ENCODE results near the gene LETM1.

LETM1 gene

DNA sequence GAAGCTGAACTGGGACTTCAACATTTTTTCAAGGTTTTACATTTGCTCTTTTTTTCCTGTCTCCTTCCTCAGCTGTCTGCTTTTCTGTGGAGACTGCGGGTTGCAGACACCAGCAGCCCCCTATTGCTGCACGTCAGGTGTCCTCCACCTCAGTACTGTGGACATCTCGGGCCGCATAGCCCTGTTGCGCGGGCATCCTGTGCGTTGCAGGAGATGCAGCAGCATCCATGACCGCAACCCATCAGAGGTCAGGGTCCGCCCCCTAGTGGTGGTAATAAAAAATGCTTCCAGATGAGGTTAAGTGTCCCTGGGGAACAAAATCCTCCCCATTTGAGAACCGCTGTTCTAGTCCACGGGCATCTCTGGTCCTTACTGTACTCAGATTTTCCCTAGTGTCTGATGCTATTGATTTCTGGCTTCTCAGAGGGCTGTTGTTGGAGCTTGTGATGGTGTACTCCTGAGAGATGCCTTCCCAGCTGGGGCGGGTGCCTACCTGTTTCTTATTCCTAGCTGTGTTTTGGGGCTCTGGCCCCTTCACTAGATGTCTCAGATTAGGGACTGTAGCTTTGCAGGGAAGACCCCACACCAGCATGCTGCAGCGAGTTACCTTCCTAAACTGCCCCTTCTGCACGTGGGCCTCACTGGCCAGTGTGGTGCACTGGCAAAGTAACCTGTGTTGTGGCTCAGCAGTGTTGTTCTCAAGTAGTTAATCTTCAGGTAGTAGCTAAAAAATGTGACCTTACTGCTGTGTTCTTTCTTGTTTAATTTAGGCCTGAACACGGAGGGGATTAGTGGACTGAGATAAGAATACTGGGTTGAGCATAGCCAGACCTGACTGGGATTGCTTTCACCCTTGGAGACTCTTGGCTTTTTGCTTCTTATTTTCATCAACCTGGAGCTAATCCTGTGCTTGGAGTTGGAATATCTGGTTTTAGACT lies 43.5 kb upstream of the LETM1 start:
- TF ChIP-seq, protein P1, sequence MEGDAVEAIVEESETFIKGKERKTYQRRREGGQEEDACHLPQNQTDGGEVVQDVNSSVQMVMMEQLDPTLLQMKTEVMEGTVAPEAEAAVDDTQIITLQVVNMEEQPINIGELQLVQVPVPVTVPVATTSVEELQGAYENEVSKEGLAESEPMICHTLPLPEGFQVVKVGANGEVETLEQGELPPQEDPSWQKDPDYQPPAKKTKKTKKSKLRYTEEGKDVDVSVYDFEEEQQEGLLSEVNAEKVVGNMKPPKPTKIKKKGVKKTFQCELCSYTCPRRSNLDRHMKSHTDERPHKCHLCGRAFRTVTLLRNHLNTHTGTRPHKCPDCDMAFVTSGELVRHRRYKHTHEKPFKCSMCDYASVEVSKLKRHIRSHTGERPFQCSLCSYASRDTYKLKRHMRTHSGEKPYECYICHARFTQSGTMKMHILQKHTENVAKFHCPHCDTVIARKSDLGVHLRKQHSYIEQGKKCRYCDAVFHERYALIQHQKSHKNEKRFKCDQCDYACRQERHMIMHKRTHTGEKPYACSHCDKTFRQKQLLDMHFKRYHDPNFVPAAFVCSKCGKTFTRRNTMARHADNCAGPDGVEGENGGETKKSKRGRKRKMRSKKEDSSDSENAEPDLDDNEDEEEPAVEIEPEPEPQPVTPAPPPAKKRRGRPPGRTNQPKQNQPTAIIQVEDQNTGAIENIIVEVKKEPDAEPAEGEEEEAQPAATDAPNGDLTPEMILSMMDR (IDR thresholded peaks at IDR 0.05; ENCODE audit: borderline replicate concordance, insufficient read depth, low read depth, low read length): peak; percentile 74
- no peak overlapping the region for H3K4me3 ChIP-seq (ENCODE audit: low read depth, low read length)

DNA sequence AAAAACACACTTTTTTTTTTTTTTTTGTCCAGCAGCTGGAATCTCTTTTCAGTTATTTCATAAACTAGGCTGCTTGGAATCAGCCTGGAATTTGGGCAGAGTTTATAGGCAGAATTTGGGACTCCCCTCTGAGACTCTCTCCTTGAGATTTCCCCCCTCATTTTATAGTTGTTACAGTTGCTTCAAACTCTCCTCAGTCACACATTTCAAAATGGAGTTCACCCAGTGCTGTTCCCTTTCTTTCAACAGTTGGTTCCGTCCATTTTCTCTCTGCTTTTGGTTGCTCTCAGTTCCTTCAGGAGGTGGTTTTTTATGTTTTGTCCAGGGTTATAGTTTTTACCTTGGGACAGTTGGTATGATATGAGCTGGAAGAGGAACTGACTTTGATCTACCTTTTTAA lies 42.7 kb upstream of the LETM1 start:
- no peak overlapping the region for H3K4me3 ChIP-seq (ENCODE audit: low read depth, low read length)
- TF ChIP-seq, protein P1 (IDR thresholded peaks at IDR 0.05; ENCODE audit: borderline replicate concordance, insufficient read depth, low read depth, low read length): no peak

DNA sequence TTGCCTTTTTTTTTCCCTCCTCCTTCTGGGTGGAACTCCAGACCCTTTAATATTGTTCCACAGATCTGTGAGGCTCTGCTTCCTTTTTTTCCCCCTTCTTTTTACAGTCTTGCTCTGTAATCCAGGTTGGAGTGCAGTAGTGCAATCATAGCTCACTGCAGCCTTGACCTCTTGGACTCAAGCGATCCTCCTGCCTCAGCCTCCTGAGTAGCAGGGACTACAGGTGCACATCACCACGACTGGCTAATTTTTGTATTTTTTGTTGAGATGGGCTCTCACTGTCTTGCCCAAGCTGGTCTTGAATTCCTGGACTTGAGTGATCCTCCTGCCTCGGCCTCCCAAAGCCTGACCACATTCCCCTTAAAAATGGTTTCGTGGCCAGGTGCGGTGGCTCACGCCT lies 42.1 kb upstream of the LETM1 start:
- H3K4me3 ChIP-seq (ENCODE audit: low read depth, low read length): no peak overlapping the region
- TF ChIP-seq, protein P1 (IDR thresholded peaks at IDR 0.05; ENCODE audit: borderline replicate concordance, insufficient read depth, low read depth, low read length): no peak

DNA sequence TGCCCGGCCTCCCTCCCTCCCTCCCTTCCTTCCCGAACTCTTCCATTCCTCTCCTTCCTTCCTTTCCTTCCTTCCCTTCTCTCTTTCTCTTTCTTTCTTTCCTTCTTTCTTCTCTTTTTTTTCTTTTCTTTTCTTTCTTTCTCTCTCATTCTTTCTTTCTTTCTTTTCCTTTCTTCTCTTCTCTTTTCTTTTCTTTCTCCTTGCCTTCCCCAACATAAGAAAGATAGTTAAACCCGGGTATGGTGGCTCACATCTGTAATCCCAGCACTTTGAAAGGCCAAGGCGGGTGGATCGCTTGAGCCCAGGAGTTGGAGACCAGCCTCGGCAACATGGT lies 40.7 kb upstream of the LETM1 start:
- no peak overlapping the region for H3K4me3 ChIP-seq (ENCODE audit: low read depth, low read length)
- TF ChIP-seq, protein P1 (IDR thresholded peaks at IDR 0.05; ENCODE audit: borderline replicate concordance, insufficient read depth, low read depth, low read length): no peak

DNA sequence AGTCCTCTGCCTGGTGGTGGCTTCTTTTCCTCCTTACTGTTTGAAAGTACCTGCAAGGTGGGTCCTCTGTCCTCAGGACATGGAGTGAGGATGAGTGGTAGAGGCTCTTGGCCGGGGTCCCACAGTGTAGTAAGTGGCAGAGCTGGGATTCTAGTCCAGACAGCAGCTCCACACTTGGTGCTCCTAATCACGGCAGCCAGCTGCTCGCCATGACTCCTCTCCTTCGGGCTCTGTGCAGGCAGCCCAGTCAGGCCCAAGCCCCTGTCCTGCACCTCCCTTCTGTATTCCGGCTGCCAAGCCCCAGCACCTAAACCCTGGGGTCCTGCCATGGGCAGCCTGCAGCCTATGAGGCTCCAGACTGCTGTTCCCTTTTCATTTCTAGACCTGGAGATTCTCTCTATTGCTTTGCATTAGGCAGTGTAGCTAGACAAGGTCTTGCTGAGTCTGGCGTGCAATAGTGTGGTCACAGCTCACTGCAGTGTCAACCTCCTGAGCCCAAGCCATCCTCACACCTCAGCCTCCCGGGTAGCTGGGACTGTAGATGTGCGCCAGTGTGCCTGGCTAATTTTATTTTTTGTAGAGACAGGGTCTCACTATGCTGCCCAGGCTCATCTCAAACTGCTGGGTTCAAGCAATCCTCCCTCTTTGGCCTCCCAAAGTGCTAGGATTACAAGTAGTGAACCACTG lies 40.2 kb upstream of the LETM1 start:
- TF ChIP-seq, protein P1 (IDR thresholded peaks at IDR 0.05; ENCODE audit: borderline replicate concordance, insufficient read depth, low read depth, low read length): no peak

DNA sequence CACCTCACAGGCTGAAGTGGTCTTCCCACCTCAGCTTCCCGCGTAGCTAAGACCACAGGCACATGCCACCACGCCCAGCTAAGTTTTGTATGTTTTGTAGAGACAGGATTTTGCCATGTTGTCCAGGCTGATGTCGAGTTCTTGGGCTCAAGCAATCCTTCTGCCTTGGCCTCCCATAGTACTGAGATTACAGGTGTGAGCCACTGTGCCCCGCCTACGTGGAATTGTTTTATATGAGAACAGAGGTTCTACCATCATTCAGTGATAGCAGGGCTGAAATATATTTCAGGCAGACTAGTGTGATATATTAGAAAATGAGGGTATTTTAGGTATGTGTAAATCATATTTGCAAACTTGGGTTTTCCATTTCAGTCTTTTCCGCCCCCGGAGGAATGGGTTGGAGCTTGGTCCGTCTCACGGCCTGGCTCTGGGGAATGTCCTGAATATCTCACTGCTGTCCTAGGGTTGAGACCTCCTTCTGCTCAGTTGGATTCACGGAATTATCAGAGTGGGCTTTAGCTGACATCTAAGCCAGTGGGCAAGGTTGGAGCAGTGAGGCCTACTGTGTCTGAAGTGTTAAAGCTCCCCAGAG lies 35.1 kb upstream of the LETM1 start:
- TF ChIP-seq, protein P1 (IDR thresholded peaks at IDR 0.05; ENCODE audit: borderline replicate concordance, insufficient read depth, low read depth, low read length): no peak
- H3K4me3 ChIP-seq (ENCODE audit: low read depth, low read length): no peak overlapping the region

More for the DNA sequence above, 40.2 kb upstream of the LETM1 start:
- no peak overlapping the region for H3K4me3 ChIP-seq (ENCODE audit: low read depth, low read length)
